Measurements from ENCODE around the gene MFAP4. TPM values are rescaled to one million over a fixed set of nuclear protein-coding genes. Genes with fewer than 3 reads are reported as not detected.

The MFAP4 gene
- polyA plus RNA-seq, 1 donor from 2014 or later: not detected

DNA sequence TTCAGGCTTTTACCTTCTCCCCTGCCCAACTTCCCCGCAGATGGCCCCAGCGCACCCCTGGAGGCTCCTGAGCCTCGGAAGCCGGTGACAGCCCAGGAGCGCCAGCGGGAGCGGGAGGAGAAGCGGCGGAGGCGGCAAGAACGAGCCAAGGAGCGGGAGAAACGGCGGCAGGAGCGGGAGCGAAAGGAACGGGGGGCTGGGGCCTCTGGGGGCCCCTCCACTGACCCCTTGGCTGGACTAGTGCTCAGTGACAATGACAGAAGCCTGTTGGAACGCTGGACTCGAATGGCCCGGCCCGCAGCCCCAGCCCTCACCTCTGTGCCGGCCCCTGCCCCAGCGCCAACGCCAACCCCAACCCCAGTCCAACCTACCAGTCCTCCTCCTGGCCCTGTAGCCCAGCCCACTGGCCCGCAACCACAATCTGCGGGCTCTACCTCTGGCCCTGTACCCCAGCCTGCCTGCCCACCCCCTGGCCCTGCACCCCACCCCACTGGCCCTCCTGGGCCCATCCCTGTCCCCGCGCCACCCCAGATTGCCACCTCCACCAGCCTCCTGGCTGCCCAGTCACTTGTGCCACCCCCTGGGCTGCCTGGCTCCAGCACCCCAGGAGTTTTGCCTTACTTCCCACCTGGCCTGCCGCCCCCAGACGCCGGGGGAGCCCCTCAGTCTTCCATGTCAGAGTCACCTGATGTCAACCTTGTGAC is 5.1 kb downstream of the MFAP4 start:
- TF ChIP-seq, protein P1, sequence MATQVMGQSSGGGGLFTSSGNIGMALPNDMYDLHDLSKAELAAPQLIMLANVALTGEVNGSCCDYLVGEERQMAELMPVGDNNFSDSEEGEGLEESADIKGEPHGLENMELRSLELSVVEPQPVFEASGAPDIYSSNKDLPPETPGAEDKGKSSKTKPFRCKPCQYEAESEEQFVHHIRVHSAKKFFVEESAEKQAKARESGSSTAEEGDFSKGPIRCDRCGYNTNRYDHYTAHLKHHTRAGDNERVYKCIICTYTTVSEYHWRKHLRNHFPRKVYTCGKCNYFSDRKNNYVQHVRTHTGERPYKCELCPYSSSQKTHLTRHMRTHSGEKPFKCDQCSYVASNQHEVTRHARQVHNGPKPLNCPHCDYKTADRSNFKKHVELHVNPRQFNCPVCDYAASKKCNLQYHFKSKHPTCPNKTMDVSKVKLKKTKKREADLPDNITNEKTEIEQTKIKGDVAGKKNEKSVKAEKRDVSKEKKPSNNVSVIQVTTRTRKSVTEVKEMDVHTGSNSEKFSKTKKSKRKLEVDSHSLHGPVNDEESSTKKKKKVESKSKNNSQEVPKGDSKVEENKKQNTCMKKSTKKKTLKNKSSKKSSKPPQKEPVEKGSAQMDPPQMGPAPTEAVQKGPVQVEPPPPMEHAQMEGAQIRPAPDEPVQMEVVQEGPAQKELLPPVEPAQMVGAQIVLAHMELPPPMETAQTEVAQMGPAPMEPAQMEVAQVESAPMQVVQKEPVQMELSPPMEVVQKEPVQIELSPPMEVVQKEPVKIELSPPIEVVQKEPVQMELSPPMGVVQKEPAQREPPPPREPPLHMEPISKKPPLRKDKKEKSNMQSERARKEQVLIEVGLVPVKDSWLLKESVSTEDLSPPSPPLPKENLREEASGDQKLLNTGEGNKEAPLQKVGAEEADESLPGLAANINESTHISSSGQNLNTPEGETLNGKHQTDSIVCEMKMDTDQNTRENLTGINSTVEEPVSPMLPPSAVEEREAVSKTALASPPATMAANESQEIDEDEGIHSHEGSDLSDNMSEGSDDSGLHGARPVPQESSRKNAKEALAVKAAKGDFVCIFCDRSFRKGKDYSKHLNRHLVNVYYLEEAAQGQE (IDR thresholded peaks at IDR 0.05; ENCODE audit: borderline replicate concordance): no peak
- TF ChIP-seq POLR2AphosphoS5 (IDR thresholded peaks at IDR 0.05) (no peak), EP300 (conservative IDR thresholded peaks at IDR 0.05; ENCODE audit: poor library complexity, severe bottlenecking) (no peak), EZH2 (IDR thresholded peaks at IDR 0.05; ENCODE audit: borderline replicate concordance, insufficient read depth, low read length, poor library complexity, severe bottlenecking) (no peak), RAD21 (conservative IDR thresholded peaks at IDR 0.05) (no peak), CTCF (IDR thresholded peaks at IDR 0.05; ENCODE audit: poor library complexity, severe bottlenecking) (no peak), MXI1 (conservative IDR thresholded peaks at IDR 0.05; ENCODE audit: poor library complexity, severe bottlenecking) (no peak), SMC3 (conservative IDR thresholded peaks at IDR 0.05; ENCODE audit: poor library complexity) (no peak), TAF1 (IDR thresholded peaks at IDR 0.05; ENCODE audit: low read depth) (no peak)
- H4K20me1 ChIP-seq (ENCODE audit: insufficient read depth): no peaks in the 10 kb centered on the region
- peaks cover 5% of the 10 kb centered on the region for H3K36me3 ChIP-seq (ENCODE audit: insufficient read depth, low read length)

GRCh38 chr17:19381361-19381740 is 5.6 kb downstream of the MFAP4 start:
- Histone ChIP-seq H3K36me3 (ENCODE audit: insufficient read depth, low read length) (peaks cover 5% of the 10 kb centered on the region), H3K4me3 (ENCODE audit: low read length) (no peak overlapping the region), H2AFZ (ENCODE audit: low read depth, low read length) (no peak overlapping the region), H3K27me3 (ENCODE audit: insufficient read depth, low read depth, low read length) (no peaks in the 10 kb centered on the region), H3F3A (ENCODE audit: insufficient read depth, low read length, poor library complexity, severe bottlenecking) (no peaks in the 10 kb centered on the region), H3K9me2 (ENCODE audit: insufficient read depth, low read length) (no peaks in the 10 kb centered on the region), H3K4me2 (ENCODE audit: low read length) (no peak overlapping the region), H3K27ac (ENCODE audit: low read length) (no peak overlapping the region), H3K9ac (ENCODE audit: low read length) (no peak overlapping the region), H4K20me1 (ENCODE audit: insufficient read depth) (no peaks in the 10 kb centered on the region), H3K79me2 (replicated peaks; ENCODE audit: insufficient read depth, low read length) (peaks cover 13% of the 10 kb centered on the region), H3K9me3 (ENCODE audit: low read length) (no peaks in the 10 kb centered on the region)
- TF ChIP-seq POLR2AphosphoS5 (IDR thresholded peaks at IDR 0.05): no peak
- no peak for TF ChIP-seq CTCF (IDR thresholded peaks at IDR 0.05; ENCODE audit: poor library complexity, severe bottlenecking)

More for the DNA sequence above, 5.1 kb downstream of the MFAP4 start:
- Histone ChIP-seq H3K9ac (ENCODE audit: low read length) (no peak overlapping the region), H3F3A (ENCODE audit: insufficient read depth, low read length, poor library complexity, severe bottlenecking) (no peaks in the 10 kb centered on the region), H3K27ac (ENCODE audit: low read length) (no peak overlapping the region), H3K4me2 (ENCODE audit: low read length) (no peak overlapping the region), H3K27me3 (ENCODE audit: insufficient read depth, low read depth, low read length) (no peaks in the 10 kb centered on the region), H3K9me3 (ENCODE audit: low read length) (no peaks in the 10 kb centered on the region), H3K9me2 (ENCODE audit: insufficient read depth, low read length) (no peaks in the 10 kb centered on the region), H3K79me2 (replicated peaks; ENCODE audit: insufficient read depth, low read length) (peaks cover 12% of the 10 kb centered on the region), H2AFZ (ENCODE audit: low read depth, low read length) (no peak overlapping the region), H3K4me3 (ENCODE audit: low read length) (no peak overlapping the region)

Data from neural cell (in vitro differentiated cells).